Body of pancreas (tissue), 4 donors: Measurements from ENCODE around the gene CLP1.

Source experiments
- POLR2A ChIP-seq, 3 donors: fragments of 450-650 bp; IDR thresholded peaks; one replicate each; pipeline ENCODE4 v1.6.1; 2016; ENCODE audit warnings: antibody characterized with exemption in 3 of 3, mild to moderate bottlenecking in 2 of 3
- TF ChIP-seq, protein P1 (sequence below), 7 experiments: fragments of 450-650 bp in 4 of 7; fragments of 200-600 bp in 3 of 7; sonication (generic) in 3 of 7; IDR thresholded peaks; one replicate each; pipeline ENCODE4 v1.5.1; 2016 to 2019; ENCODE audit warnings: antibody characterized with exemption in 7 of 7

DNA sequence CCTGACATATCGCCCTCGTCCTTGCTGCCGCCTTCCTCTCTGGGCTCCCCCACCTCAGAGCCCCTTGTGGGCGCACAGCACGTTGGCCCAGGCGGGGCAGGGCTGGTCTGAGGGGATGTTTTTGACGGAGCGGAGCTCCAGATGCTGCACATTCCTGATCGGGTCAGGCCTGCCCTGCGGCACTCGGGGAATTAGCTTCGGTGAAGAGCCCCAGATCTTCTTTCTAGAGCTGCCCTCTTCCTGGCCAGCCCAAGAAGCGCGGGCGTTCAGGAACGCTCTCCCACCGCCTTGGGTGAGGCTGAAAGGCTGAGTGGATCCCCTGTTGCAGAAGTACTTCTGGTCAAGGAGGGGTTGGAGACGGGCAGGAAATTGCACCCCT lies 19.9 kb upstream of the CLP1 start:
- TF ChIP-seq, protein P1, sequence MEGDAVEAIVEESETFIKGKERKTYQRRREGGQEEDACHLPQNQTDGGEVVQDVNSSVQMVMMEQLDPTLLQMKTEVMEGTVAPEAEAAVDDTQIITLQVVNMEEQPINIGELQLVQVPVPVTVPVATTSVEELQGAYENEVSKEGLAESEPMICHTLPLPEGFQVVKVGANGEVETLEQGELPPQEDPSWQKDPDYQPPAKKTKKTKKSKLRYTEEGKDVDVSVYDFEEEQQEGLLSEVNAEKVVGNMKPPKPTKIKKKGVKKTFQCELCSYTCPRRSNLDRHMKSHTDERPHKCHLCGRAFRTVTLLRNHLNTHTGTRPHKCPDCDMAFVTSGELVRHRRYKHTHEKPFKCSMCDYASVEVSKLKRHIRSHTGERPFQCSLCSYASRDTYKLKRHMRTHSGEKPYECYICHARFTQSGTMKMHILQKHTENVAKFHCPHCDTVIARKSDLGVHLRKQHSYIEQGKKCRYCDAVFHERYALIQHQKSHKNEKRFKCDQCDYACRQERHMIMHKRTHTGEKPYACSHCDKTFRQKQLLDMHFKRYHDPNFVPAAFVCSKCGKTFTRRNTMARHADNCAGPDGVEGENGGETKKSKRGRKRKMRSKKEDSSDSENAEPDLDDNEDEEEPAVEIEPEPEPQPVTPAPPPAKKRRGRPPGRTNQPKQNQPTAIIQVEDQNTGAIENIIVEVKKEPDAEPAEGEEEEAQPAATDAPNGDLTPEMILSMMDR (IDR thresholded peaks at IDR 0.05): no peak
- TF ChIP-seq POLR2A (IDR thresholded peaks at IDR 0.05): no peak
